Measurements from ENCODE around the gene OR2AG2.

DNA sequence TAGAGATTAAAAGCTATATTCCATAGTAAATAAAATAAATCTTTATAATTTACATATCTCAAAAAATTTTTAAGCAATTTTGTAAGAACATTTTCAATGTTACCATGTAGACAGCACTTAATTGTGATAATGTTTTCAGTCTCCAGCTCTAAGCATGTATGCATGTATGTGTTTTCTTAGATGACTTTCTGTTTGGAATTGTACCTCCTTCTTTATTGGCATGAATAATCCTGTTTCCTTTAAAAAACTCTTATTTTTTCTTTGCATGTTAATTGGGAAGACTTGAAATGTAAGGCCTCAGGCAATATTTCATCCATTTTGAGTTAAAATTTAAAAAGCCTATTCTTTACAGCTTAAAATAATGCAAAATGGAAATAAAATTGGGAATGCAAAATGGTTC lies 9.1 kb upstream of the OR2AG2 start:
- TF ChIP-seq CTCF (IDR thresholded peaks at IDR 0.05) (no peak), EP300 (IDR thresholded peaks at IDR 0.05) (no peak), POLR2A (IDR thresholded peaks at IDR 0.05) (no peak), POLR2AphosphoS5 (IDR thresholded peaks at IDR 0.05) (no peak)

All from stomach (tissue), 4 donors.